ENCODE data around the gene GNG11.

GRCh38 chr7:93921186-93921585 lies 349 bp upstream of the GNG11 start:
- TF ChIP-seq POLR2A (IDR thresholded peaks at IDR 0.05) (no peak), CTCF (IDR thresholded peaks at IDR 0.05) (no peak)
